Loucy (cell line): ENCODE results near the gene PRF1.
A peak's percentile ranks its signal among the peaks of the same experiment; 100 is the strongest.

Experiments
- H2AFZ ChIP-seq: fragments of 200-600 bp; sonication (generic); 2 replicates; pipeline ENCODE4 v1.6.0; 2016; ENCODE audit warnings: antibody characterized with exemption, mild to moderate bottlenecking, low read length, moderate library complexity
- H3F3A ChIP-seq: fragments of 200-600 bp; 2 replicates; pipeline ENCODE4 v1.6.0; 2016; ENCODE audit warnings: antibody characterized with exemption, low read depth, mild to moderate bottlenecking
- H3K27me3 ChIP-seq: fragments of 200-600 bp; sonication (generic); 2 replicates; pipeline ENCODE4 v1.6.1; 2014; ENCODE audit warnings: low read length, mild to moderate bottlenecking; ENCODE audit not compliant: insufficient read depth, poor library complexity, severe bottlenecking
- H3K36me3 ChIP-seq: fragments of 200-600 bp; sonication (generic); 2 replicates; pipeline ENCODE4 v1.6.1; 2016; ENCODE audit warnings: low read length; ENCODE audit not compliant: insufficient read depth
- H3K4me1 ChIP-seq: fragments of 200-600 bp; sonication (generic); 2 replicates; pipeline ENCODE4 v1.5.1; 2014; ENCODE audit warnings: low read length, mild to moderate bottlenecking; ENCODE audit not compliant: insufficient read depth, poor library complexity, severe bottlenecking
- H3K4me2 ChIP-seq: fragments of 200-600 bp; sonication (generic); 2 replicates; pipeline ENCODE4 v1.6.0; 2014; ENCODE audit warnings: antibody characterized with exemption, low read length, low read depth, mild to moderate bottlenecking; ENCODE audit not compliant: poor library complexity, severe bottlenecking
- H3K4me3 ChIP-seq: fragments of 200-600 bp; sonication (generic); 2 replicates; pipeline ENCODE4 v1.5.1; 2014; ENCODE audit warnings: low read length, mild to moderate bottlenecking, mixed read lengths; ENCODE audit not compliant: poor library complexity, severe bottlenecking
- H3K79me2 ChIP-seq: fragments of 200-600 bp; sonication (generic); 2 replicates; pipeline ENCODE4 v1.6.1; 2014; ENCODE audit warnings: low read length; ENCODE audit not compliant: insufficient read depth
- H3K9ac ChIP-seq: fragments of 200-600 bp; sonication (generic); 2 replicates; pipeline ENCODE4 v1.6.0; 2014; ENCODE audit warnings: mild to moderate bottlenecking, low read depth, low read length, moderate library complexity; ENCODE audit not compliant: poor library complexity, severe bottlenecking
- H3K9me2 ChIP-seq: fragments of 200-600 bp; sonication (generic); replicated peaks from 2 replicates; pipeline ENCODE4 v1.6.1; 2016; ENCODE audit warnings: low read depth, low read length, mixed read lengths
- H3K9me3 ChIP-seq: fragments of 200-600 bp; sonication (generic); 2 replicates; pipeline ENCODE4 v1.6.1; 2014; ENCODE audit warnings: mild to moderate bottlenecking, antibody characterized with exemption, low read length, low read depth; ENCODE audit not compliant: insufficient read depth
- H4K20me1 ChIP-seq: fragments of 200-600 bp; sonication (generic); 2 replicates; pipeline ENCODE4 v1.6.0; 2014; ENCODE audit warnings: antibody characterized with exemption, low read length, mild to moderate bottlenecking; ENCODE audit not compliant: insufficient read depth, poor library complexity, severe bottlenecking
- CTCF ChIP-seq: fragments of 200-600 bp; sonication (generic); conservative IDR thresholded peaks from 2 replicates; pipeline ENCODE4 v1.5.1; 2014; ENCODE audit warnings: mild to moderate bottlenecking, antibody characterized with exemption, low read length
- EZH2phosphoT487 ChIP-seq: fragments of 200-600 bp; IDR thresholded peaks from 2 replicates; pipeline ENCODE4 v1.6.1; 2018; ENCODE audit warnings: antibody characterized with exemption, mild to moderate bottlenecking, moderate library complexity, borderline replicate concordance

The PRF1 gene

GRCh38 chr10:70575874-70576802 lies 26.4 kb downstream of the PRF1 start:
- no peaks in the 10 kb centered on the region for H3K9me2 ChIP-seq
- peak overlapping the region; percentile 81 for H3K4me2 ChIP-seq
- no peak for TF ChIP-seq EZH2phosphoT487
- no peak for TF ChIP-seq CTCF
- H3K79me2 ChIP-seq = no peaks in the 10 kb centered on the region
- no peaks in the 10 kb centered on the region for H3K9me3 ChIP-seq
- H4K20me1 ChIP-seq = no peaks in the 10 kb centered on the region
- peak overlapping the region; percentile 61 for H3K4me3 ChIP-seq
- peaks cover 17% of the 10 kb centered on the region; the same call in 1 of the 2 replicates for H3F3A ChIP-seq
- no peaks in the 10 kb centered on the region for H3K36me3 ChIP-seq
- peak overlapping the region; percentile 21; the same call in 1 of the 2 replicates for H2AFZ ChIP-seq
- no peaks in the 10 kb centered on the region for H3K27me3 ChIP-seq
- peaks cover 77% of the 10 kb centered on the region for H3K4me1 ChIP-seq
- H3K9ac ChIP-seq = peak overlapping the region; percentile 82

GRCh38 chr10:70575486-70575873 lies 27.1 kb downstream of the PRF1 start:
- peaks cover 77% of the 10 kb centered on the region for H3K4me1 ChIP-seq
- H3K9me2 ChIP-seq = no peaks in the 10 kb centered on the region
- H3K79me2 ChIP-seq = no peaks in the 10 kb centered on the region
- peak overlapping the region; percentile 37 for H3K4me3 ChIP-seq
- H3K36me3 ChIP-seq = no peaks in the 10 kb centered on the region
- no peaks in the 10 kb centered on the region for H4K20me1 ChIP-seq
- peaks cover 17% of the 10 kb centered on the region; the same call in 1 of the 2 replicates for H3F3A ChIP-seq
- H3K9ac ChIP-seq = peak overlapping the region; percentile 82
- TF ChIP-seq EZH2phosphoT487 (no peak), CTCF (no peak)
- H3K4me2 ChIP-seq = peak overlapping the region; percentile 81
- no peaks in the 10 kb centered on the region for H3K9me3 ChIP-seq
- peak overlapping the region; percentile 21; the same call in 1 of the 2 replicates for H2AFZ ChIP-seq
- no peaks in the 10 kb centered on the region for H3K27me3 ChIP-seq

- H3K9me2 ChIP-seq = no peaks in the 10 kb centered on the region
Measured at GRCh38 chr10:70573599-70574506, 28.7 kb downstream of the PRF1 start.

More at GRCh38 chr10:70573599-70574506, 28.7 kb downstream of the PRF1 start:
- H3K4me3 ChIP-seq = no peak overlapping the region
- no peak for TF ChIP-seq EZH2phosphoT487
- no peak for TF ChIP-seq CTCF
- no peaks in the 10 kb centered on the region for H3K27me3 ChIP-seq
- H3F3A ChIP-seq = peaks cover 17% of the 10 kb centered on the region; the same call in 1 of the 2 replicates
- no peaks in the 10 kb centered on the region for H3K36me3 ChIP-seq
- H3K9ac ChIP-seq = peak overlapping the region; percentile 23
- H2AFZ ChIP-seq = no peak overlapping the region
- no peaks in the 10 kb centered on the region for H4K20me1 ChIP-seq
- peaks cover 70% of the 10 kb centered on the region for H3K4me1 ChIP-seq
- H3K9me3 ChIP-seq = no peaks in the 10 kb centered on the region
- H3K79me2 ChIP-seq = no peaks in the 10 kb centered on the region
- no peak overlapping the region for H3K4me2 ChIP-seq
